HG03175 (cell line): ENCODE data around the gene IQCF2.
"Not testable (repeated sequence)": the region's sequence is repeated elsewhere in the genome, so short reads cannot be mapped to it uniquely, and the experiment has no call there.

Source experiments
- ATAC-seq: cut with Tn5 transposase; IDR thresholded peaks from one replicate; pipeline ENCODE4 v1.9.1; 2021; ENCODE audit warnings: mild to moderate bottlenecking, moderate library complexity; ENCODE audit not compliant: unreplicated experiment

IQCF2 gene

DNA sequence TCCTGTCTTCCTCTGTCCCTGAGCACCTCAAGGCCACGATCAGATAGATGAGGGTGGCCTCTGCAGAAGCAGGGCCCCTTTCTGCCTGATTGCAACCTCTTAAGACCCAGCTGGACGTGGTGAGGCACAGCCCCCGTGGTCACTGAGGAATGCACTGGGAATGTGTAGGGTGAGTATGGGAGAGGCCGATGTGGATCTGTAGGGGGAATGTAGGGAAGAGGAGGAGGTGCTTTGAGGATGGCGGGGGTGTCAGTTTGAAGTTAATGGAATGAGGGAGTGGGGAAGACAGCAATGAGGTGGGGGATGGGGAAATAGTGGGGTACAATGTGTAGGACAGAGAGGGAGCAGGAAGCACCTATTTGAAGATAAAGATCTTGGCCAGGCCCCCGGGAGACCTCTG, 14.8 kb downstream of the IQCF2 start:
- ATAC-seq = no peak

- ATAC-seq = no peak
These were observed 18.5 kb downstream of the IQCF2 start for GRCh38 chr3:51879937-51880336.

DNA sequence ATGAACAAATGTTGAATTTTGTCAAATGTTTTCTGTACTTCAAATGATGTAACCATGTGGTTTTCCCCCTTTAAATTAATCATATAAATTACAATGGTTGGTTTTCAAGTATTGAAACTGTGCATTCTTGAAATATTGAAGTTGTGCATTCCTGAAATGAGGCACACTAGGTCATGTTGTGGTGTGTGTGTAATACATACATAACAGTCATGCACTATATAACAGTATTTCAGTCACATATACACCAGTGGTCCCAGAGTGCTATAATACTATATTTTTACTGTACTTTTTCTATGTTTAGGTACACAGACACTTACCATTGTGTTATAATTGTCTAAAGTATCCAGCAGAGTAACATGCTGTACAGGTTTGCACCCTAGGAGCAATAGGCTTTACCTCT, 25.0 kb downstream of the IQCF2 start:
- ATAC-seq = no peak

DNA sequence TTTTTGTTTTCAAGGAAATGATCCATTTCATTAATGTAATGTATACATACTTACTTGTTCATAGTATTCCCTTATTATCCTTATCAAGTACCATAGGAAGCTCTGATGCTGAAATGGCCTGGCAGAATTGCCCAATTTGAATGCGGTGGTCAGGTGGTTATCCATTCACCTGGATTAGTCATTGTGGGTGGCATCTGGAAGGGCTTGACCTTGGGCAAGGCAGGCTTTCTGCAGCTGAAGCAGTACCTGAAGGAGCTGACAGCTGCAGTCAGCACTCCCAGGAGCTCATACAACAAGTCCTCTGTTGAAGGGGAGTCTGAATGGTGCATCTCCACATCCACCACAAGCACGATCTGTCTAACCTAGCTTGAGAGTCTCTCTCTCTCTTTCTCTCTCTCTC, 26.2 kb downstream of the IQCF2 start:
- ATAC-seq = no peak

- ATAC-seq = no peak
These were observed 27.2 kb downstream of the IQCF2 start for GRCh38 chr3:51888463-51889105.

- ATAC-seq = no peak
These were observed 30.0 kb downstream of the IQCF2 start for GRCh38 chr3:51891242-51892039.

GRCh38 chr3:51894391-51894790, 33.0 kb downstream of the IQCF2 start:
- no peak for ATAC-seq

- ATAC-seq = no peak
These were observed 33.5 kb downstream of the IQCF2 start for GRCh38 chr3:51894939-51895338.

GRCh38 chr3:51896607-51897305, 35.3 kb downstream of the IQCF2 start:
- ATAC-seq = no peak

DNA sequence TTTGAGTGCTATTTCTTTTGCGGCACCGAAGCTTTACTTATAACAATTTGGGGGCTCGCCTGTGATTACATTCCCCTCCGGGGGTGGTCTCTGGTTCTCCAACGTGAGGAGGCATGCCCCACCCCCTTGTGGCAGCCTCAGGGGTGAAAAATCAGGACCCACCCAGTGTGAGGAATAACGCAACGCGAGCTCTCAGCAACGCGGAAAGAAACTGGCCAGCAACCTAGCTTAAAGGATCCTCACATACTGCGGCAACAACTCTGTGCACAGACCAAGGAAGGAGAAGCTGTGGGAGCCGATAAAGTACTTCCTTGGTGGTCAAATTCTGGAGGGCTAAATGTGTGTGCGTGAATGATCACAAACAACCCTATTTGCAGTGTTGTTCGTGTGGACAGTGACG, 36.0 kb downstream of the IQCF2 start:
- ATAC-seq = no peak

DNA sequence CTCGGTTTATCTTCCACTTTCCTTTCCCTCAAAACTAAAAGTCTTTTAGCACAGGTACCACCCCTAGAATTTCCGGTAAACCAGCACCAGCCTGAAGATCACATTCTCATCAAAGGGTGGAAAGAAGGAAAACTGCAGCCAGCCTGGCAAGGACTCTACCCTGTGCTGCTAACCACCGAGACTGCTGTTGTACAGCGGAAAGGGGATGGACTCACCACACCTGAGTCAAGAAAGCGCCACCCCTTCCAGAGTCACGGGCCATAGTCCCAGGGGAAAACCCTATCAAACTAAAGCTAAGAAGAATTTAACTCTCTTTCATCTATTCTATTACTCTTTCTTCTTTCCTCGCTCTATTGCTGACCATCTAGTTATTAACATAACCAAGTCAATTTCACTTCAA, 38.6 kb downstream of the IQCF2 start:
- not testable (repeated sequence) for ATAC-seq

- ATAC-seq = not testable (repeated sequence)
These were observed 40.9 kb downstream of the IQCF2 start for GRCh38 chr3:51902361-51902760.

- ATAC-seq = no peak
These were observed 42.8 kb downstream of the IQCF2 start for GRCh38 chr3:51904034-51904823.

DNA sequence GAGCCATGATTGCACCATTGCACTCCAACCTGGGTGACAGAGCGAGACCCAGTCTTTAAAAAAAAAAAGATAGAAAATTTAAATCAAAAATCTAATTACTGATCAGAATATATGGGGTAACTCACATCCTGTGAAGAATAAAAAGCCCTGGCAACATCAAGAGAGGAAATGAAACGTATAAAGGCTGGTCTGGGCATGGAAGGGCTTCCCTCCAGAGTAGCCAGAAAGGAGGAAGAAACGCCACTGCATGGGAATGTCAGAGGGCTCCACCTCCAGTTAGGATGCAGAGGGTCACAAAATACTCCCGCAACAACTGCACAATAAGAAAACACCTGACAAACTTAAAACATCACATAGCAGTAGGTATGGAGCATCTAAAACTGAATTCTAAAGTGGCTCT, 46.6 kb downstream of the IQCF2 start:
- ATAC-seq = no peak
